GM18505 (cell line): ENCODE results near the gene RAB5IF.
"Not testable (repeated sequence)": the region's sequence is repeated elsewhere in the genome, so short reads cannot be mapped to it uniquely, and the experiment has no call there.

Experiments
- ATAC-seq: cut with Tn5 transposase; IDR thresholded peaks from one replicate; pipeline ENCODE4 v1.9.1; 2021; ENCODE audit not compliant: unreplicated experiment
- POLR2A ChIP-seq: IDR thresholded peaks from 4 replicates; pipeline ENCODE4 v1.6.1; 2011; ENCODE audit warnings: borderline replicate concordance; ENCODE audit not compliant: insufficient read depth, insufficient read length; ENCODE audit errors: extremely low read depth

RAB5IF gene

GRCh38 chr20:36624944-36625324 lies 19.4 kb downstream of the RAB5IF start:
- no peak for TF ChIP-seq POLR2A
- no peak for ATAC-seq

- no peak for ATAC-seq
- TF ChIP-seq POLR2A: no peak
These were observed 22.5 kb downstream of the RAB5IF start for GRCh38 chr20:36628076-36628475.

GRCh38 chr20:36629719-36630681 lies 24.4 kb downstream of the RAB5IF start:
- no peak for ATAC-seq
- no peak for TF ChIP-seq POLR2A

GRCh38 chr20:36631646-36632045 lies 26.1 kb downstream of the RAB5IF start:
- ATAC-seq: no peak
- TF ChIP-seq POLR2A: no peak

- no peak for ATAC-seq
- TF ChIP-seq POLR2A: no peak
These were observed 26.5 kb downstream of the RAB5IF start for GRCh38 chr20:36632147-36632486.

GRCh38 chr20:36632487-36633284 lies 27.1 kb downstream of the RAB5IF start:
- TF ChIP-seq POLR2A: no peak
- no peak for ATAC-seq

- no peak for TF ChIP-seq POLR2A
- no peak for ATAC-seq
These were observed 27.8 kb downstream of the RAB5IF start for GRCh38 chr20:36633285-36633772.

- ATAC-seq: no peak
- no peak for TF ChIP-seq POLR2A
These were observed 28.8 kb downstream of the RAB5IF start for GRCh38 chr20:36634342-36634741.

GRCh38 chr20:36638876-36639400 lies 33.4 kb downstream of the RAB5IF start:
- not testable (repeated sequence) for ATAC-seq

- no peak for ATAC-seq
- TF ChIP-seq POLR2A: no peak
These were observed 35.9 kb downstream of the RAB5IF start for GRCh38 chr20:36641506-36641843.

GRCh38 chr20:36642136-36642535 lies 36.6 kb downstream of the RAB5IF start:
- ATAC-seq: no peak
- TF ChIP-seq POLR2A: no peak

GRCh38 chr20:36644032-36644705 lies 38.6 kb downstream of the RAB5IF start:
- no peak for ATAC-seq

GRCh38 chr20:36644706-36645095 lies 39.1 kb downstream of the RAB5IF start:
- ATAC-seq: no peak
- TF ChIP-seq POLR2A: no peak

More at GRCh38 chr20:36644032-36644705, 38.6 kb downstream of the RAB5IF start:
- no peak for TF ChIP-seq POLR2A
